Measurements from ENCODE around the gene LILRB3.
"Not testable (repeated sequence)": the region's sequence is repeated elsewhere in the genome, so short reads cannot be mapped to it uniquely, and the experiment has no call there.

Gene LILRB3

DNA sequence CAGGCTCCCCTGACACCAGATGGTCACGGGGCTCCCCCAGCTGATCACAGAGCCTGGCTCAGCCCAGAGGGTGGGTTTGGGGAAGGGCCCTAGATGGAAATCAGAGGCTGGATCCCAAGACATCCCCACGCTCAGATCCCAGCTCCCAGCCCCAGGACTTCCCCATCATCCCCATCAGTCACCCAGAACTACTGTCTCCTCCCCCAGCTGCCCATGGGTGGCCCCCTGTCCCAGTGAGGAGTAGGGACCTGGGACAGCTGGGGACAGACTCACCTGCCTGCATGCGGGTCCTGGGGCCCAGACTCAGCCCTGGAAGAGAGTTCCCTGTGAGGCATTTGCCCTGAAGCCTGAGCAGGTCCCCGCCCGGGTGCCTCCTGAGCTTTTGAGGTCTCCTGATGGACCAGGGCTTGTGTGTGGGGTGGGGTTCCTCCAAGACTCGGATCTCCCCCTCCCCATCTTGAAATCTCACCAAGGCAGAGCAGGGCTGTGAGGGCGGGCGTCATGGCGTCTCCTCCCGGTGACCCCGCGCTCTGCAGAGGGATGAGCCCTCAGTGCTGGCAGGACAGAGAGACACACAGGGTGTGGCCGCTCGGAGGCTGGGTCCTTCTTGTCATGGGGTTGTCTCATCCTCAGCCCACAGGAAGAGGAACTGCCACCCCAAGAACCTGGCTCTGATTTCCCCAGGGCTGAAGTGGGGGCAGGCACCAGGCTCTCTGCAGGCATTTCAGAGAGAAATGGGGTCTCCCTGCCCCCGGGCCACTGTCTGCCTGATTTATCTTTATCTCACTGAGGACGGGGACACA is at the start of gene LILRB3:
Gene LILRB3 (minus strand): TSS at position 534 of the 803 bp plus-strand sequence. CDS start 31 bp downstream, at position 503.
- not testable (repeated sequence) for DNase-seq

DNA sequence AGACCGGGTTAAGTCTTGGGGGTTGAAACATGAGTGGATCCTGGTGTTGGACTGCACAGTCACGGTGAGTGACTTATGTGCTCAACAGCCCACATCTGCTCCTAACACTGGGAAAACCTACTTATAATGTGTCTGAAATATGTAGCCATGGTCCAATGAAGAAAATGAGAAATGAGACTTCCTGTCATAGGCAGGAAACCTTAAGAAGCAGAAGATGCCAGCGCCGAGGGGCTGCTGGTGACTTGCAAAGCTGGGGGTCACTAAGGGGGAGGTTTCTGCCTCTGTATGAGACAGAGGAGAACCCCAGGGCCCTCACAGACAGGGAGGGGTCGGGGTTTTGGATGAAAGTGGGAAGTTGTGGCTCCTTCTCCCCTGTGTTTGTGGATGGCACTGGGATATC is 49.4 kb upstream of the LILRB3 start:
- not testable (repeated sequence) for DNase-seq

GRCh38 chr19:54271587-54271986 is 48.8 kb upstream of the LILRB3 start:
- not testable (repeated sequence) for DNase-seq

GRCh38 chr19:54271106-54271505 is 48.3 kb upstream of the LILRB3 start:
- DNase-seq, result no peak

- DNase-seq, result no peak
These were observed 46.1 kb upstream of the LILRB3 start for GRCh38 chr19:54268936-54269335.

GRCh38 chr19:54266133-54266532 is 43.3 kb upstream of the LILRB3 start:
- DNase-seq, result no peak

- DNase-seq, result no peak
These were observed 39.7 kb upstream of the LILRB3 start for GRCh38 chr19:54262470-54262869.

- DNase-seq, result no peak
These were observed 39.3 kb upstream of the LILRB3 start for GRCh38 chr19:54262066-54262465.

DNA sequence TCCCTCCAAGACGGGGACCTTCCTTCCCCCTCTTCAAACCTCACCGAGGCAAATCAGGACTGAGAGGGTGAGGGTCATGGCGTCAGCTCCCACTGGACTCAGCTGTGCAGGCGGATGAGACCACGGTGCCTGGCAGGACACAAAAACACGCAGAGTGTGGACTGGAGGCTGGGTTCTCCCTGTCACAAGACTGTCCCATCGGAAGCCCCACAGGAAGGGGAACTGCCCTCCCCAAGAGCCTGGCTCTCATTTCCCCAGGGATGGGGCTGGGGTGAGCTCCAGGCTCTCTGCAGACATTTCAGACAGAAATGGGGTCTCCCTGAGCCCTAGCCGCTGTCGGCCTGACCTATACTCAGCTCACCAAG is 34.3 kb upstream of the LILRB3 start, which contains the start of gene LILRB5:
Gene LILRB5 (minus strand): TSS at position 158 of the 365 bp plus-strand sequence. CDS start 80 bp downstream, at position 78.
- DNase-seq, result no peak

- no peak for DNase-seq
These were observed 33.7 kb upstream of the LILRB3 start for GRCh38 chr19:54256250-54257115.

- no peak for DNase-seq
These were observed 32.4 kb upstream of the LILRB3 start for GRCh38 chr19:54255105-54255775.

DNA sequence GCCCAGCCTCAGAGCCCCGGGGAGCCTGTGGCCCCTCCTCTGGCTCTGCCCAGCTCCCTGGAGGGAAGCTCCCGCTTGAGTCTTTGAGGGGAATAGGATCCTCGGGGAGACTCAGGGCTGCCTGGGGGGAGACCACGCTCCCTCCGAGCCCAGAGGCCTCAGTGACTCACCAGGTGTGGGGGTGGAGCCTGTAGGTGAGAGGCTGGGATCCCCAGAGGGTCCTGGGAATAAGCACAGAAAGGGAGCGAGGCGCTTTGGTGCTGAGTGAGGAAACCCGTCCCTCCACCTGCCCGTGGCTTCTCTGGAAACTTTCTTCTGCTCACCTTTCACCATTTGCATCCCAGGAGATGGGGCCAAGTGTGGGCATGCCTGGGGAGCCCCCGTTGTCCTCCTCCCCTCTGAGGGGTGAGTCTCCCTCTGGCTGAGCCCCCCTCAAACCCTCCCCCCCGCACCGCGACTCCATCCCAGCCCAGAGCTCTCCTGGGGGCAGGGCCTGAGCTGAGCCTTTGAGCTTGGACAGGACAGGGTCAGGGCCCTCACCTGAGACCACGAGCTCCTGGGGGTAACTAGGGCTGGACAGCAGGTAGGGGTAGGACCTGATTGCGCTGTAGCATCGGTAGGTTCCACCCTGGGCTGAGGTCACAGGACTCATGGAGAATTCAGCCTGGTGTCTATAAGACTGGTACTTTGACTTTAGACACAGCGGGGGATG is 31.5 kb upstream of the LILRB3 start:
- DNase-seq, result no peak

GRCh38 chr19:54253331-54254194 is 30.8 kb upstream of the LILRB3 start:
- no peak for DNase-seq

- DNase-seq, result no peak
These were observed 30.0 kb upstream of the LILRB3 start for GRCh38 chr19:54252845-54253244.

DNA sequence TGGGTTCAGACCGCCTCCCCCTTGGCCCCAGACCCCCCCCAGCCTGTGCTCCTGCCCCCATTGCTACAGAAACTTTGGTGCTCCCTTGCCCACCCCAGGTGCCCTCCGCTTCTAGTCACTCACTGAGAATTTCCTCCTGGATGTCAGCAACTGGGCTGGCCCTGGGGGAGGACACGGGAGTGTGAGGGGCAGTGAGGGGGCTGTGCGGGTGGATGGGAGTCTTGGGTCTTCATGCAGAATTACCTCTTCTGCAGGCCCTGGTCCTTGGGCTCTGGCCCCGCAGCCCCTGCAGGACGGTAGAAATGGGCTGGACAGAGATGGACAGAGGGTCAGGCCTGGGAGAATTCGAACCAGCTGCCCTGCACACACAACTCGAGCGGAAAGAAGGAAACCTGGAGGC is 29.4 kb upstream of the LILRB3 start:
- no peak for DNase-seq

GRCh38 chr19:54248016-54248601 is 25.3 kb upstream of the LILRB3 start:
- no peak for DNase-seq

- no peak for DNase-seq
These were observed 24.5 kb upstream of the LILRB3 start for GRCh38 chr19:54247106-54247930.

GRCh38 chr19:54245936-54246335 is 23.1 kb upstream of the LILRB3 start:
- no peak for DNase-seq

- not testable (repeated sequence) for DNase-seq
These were observed 21.0 kb upstream of the LILRB3 start for GRCh38 chr19:54243809-54244208.

DNA sequence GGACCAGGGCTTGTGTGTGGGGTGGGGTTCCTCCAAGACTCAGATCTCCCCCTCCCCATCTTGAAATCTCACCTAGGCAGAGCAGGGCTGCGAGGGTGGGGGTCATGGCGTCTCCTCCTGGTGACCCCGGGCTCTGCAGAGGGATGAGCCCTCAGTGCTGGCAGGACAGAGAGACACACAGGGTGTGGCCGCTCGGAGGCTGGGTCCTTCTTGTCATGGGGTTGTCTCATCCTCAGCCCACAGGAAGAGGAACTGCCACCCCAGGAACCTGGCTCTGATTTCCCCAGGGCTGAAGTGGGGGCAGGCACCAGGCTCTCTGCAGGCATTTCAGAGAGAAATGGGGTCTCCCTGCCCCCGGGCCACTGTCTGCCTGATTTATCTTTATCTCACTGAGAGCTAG is 19.8 kb upstream of the LILRB3 start, which contains the start of gene LILRA6:
Gene LILRA6 (minus strand): TSS at position 145 of the 400 bp plus-strand sequence.
- DNase-seq, result not testable (repeated sequence)

Data from NCI-H187 treated with DMSO at 0.1 percent for 48 hours (cell line).